Measurements from ENCODE around the gene KRT35.

GRCh38 chr17:41446806-41447205, 34.1 kb downstream of the KRT35 start:
- TF ChIP-seq, protein P1, sequence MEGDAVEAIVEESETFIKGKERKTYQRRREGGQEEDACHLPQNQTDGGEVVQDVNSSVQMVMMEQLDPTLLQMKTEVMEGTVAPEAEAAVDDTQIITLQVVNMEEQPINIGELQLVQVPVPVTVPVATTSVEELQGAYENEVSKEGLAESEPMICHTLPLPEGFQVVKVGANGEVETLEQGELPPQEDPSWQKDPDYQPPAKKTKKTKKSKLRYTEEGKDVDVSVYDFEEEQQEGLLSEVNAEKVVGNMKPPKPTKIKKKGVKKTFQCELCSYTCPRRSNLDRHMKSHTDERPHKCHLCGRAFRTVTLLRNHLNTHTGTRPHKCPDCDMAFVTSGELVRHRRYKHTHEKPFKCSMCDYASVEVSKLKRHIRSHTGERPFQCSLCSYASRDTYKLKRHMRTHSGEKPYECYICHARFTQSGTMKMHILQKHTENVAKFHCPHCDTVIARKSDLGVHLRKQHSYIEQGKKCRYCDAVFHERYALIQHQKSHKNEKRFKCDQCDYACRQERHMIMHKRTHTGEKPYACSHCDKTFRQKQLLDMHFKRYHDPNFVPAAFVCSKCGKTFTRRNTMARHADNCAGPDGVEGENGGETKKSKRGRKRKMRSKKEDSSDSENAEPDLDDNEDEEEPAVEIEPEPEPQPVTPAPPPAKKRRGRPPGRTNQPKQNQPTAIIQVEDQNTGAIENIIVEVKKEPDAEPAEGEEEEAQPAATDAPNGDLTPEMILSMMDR (IDR thresholded peaks at IDR 0.05; ENCODE audit: extremely low read depth in 1 of 2, insufficient read depth in 1 of 2, low read depth in 1 of 2, low read length in 2 of 2) = no peak
- no peak for TF ChIP-seq EZH2 (IDR thresholded peaks at IDR 0.05; ENCODE audit: borderline replicate concordance, low read depth, low read length, severe bottlenecking)
- TF ChIP-seq POLR2A (IDR thresholded peaks at IDR 0.05; ENCODE audit: low read depth, low read length) = no peak
- no peak for TF ChIP-seq POLR2AphosphoS5 (IDR thresholded peaks at IDR 0.05; ENCODE audit: insufficient read depth, low read depth, low read length)
- no peak for TF ChIP-seq GATA2 (IDR thresholded peaks at IDR 0.05; ENCODE audit: insufficient read depth, insufficient read length, low read depth, low read length)
- TF ChIP-seq JUN (IDR thresholded peaks at IDR 0.05; ENCODE audit: borderline replicate concordance, insufficient read depth, insufficient read length, low read depth) = no peak
- TF ChIP-seq MYC (IDR thresholded peaks at IDR 0.05; ENCODE audit: low read depth, low read length) = no peak
- TF ChIP-seq, protein P2, sequence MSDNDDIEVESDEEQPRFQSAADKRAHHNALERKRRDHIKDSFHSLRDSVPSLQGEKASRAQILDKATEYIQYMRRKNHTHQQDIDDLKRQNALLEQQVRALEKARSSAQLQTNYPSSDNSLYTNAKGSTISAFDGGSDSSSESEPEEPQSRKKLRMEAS (IDR thresholded peaks at IDR 0.05; ENCODE audit: insufficient read depth, insufficient read length) = no peak
- TF ChIP-seq FOS (IDR thresholded peaks at IDR 0.05; ENCODE audit: borderline replicate concordance, insufficient read depth, low read length) = no peak
